GM12878 (cell line): ENCODE data around the gene MIPOL1. TPM values are rescaled to one million over a fixed set of nuclear protein-coding genes. Genes with fewer than 3 reads are reported as not detected.

Experiments
- ATAC-seq: fragments of 200-7000 bp; cut with Tn5 transposase; 3 replicates; pipeline ENCODE4 v1.9.1; 2020; ENCODE audit warnings: mild to moderate bottlenecking, moderate library complexity
- BruUV-seq: library from RNA; stranded (reverse); fragments of 400-500 nt; replicated peaks from 2 replicates; lab custom pipeline; 2021; lab: Mats Ljungman, UMichigan
- CTCF ChIA-PET: fragments of 300-600 bp; sonication (Branson Sonifier 250); formaldehyde crosslinking; extraction: SDS; loops from one replicate; lab custom pipeline; 2021; ENCODE audit warnings: inconsistent platforms; lab: Yijun Ruan, JAX
- POLR2A ChIA-PET: fragments of 350-600 bp; formaldehyde crosslinking; extraction: SDS; loops from one replicate; lab custom pipeline; 2021; ENCODE audit warnings: inconsistent platforms; lab: Charles Lee
- RAD21 ChIA-PET: fragments of 300-600 bp; sonication (Branson Sonifier 250); formaldehyde crosslinking; loops from one replicate; lab custom pipeline; 2023; ENCODE audit warnings: antibody characterized with exemption; ENCODE audit not compliant: unreplicated experiment; lab: Charles Lee
- SMC1A ChIA-PET: fragments of 300-600 bp; sonication (Branson Sonifier 250); formaldehyde crosslinking; loops from one replicate; lab custom pipeline; 2023; ENCODE audit not compliant: unreplicated experiment, uncharacterized antibody; lab: Charles Lee
- DNase-seq: peaks from one replicate; pipeline ENCODE4 v3.0.0-alpha.2; 2011; ENCODE audit warnings: low read depth, low spot score
- FAIRE-seq: peaks from 3 replicates; lab custom pipeline; 2011; peaks lifted over from hg19 to GRCh38; lab: Jason Lieb, UNC
- H2AFZ ChIP-seq: 2 replicates; pipeline ENCODE4 v1.6.0; 2011; ENCODE audit warnings: low read depth, low read length, control low read depth; ENCODE audit not compliant: control insufficient read depth
- H3K27ac ChIP-seq: 2 replicates; pipeline ENCODE4 v1.5.1; 2011; ENCODE audit warnings: control low read depth; ENCODE audit not compliant: control insufficient read depth, insufficient read depth
- H3K27me3 ChIP-seq, 2 experiments: replicated peaks in 1 of 2; 2 replicates each; pipeline versions ENCODE4 v1.6.0 to v1.6.1; 2011; ENCODE audit warnings: low read length in 1 of 2; ENCODE audit not compliant: control insufficient read depth in 2 of 2, insufficient read depth in 2 of 2
- H3K36me3 ChIP-seq, 2 experiments: 2 replicates each; pipeline ENCODE4 v1.5.1; 2011; ENCODE audit warnings: low read length in 1 of 2; ENCODE audit not compliant: control insufficient read depth in 2 of 2, insufficient read depth in 2 of 2
- H3K4me1 ChIP-seq: 2 replicates; pipeline ENCODE4 v1.6.1; 2011; ENCODE audit warnings: mild to moderate bottlenecking, low read length, moderate library complexity, mixed read lengths; ENCODE audit not compliant: control insufficient read depth, insufficient read depth
- H3K4me2 ChIP-seq: 2 replicates; pipeline ENCODE4 v1.6.0; 2011; ENCODE audit warnings: control low read depth; ENCODE audit not compliant: control insufficient read depth, insufficient read depth
- H3K4me3 ChIP-seq: fragments of 200-600 bp; sonication (generic); 2 replicates; pipeline ENCODE4 v1.5.1; 2016
- H3K79me2 ChIP-seq: 2 replicates; pipeline ENCODE4 v1.6.0; 2011; ENCODE audit warnings: low read length; ENCODE audit not compliant: control insufficient read depth, insufficient read depth
- H3K9ac ChIP-seq: 2 replicates; pipeline ENCODE4 v1.8.0; 2011; ENCODE audit warnings: low read length, control low read depth, mixed read lengths; ENCODE audit not compliant: control insufficient read depth, insufficient read depth
- H3K9me3 ChIP-seq: replicated peaks from 3 replicates; pipeline ENCODE4 v1.5.1; 2011; ENCODE audit warnings: mild to moderate bottlenecking, low read length; ENCODE audit not compliant: control insufficient read depth, insufficient read depth
- H4K20me1 ChIP-seq: 2 replicates; pipeline ENCODE4 v1.6.0; 2011; ENCODE audit not compliant: control insufficient read depth, insufficient read depth
- FOS ChIP-seq: IDR thresholded peaks from 3 replicates; pipeline ENCODE4 v1.6.1; 2011; ENCODE audit warnings: borderline replicate concordance; ENCODE audit not compliant: insufficient read length; ENCODE audit errors: extremely low read depth
- NFXL1 ChIP-seq: fragments of 450-650 bp; IDR thresholded peaks from 2 replicates; pipeline ENCODE4 v1.6.1; 2017; ENCODE audit warnings: antibody characterized with exemption, mild to moderate bottlenecking, borderline replicate concordance
- POLR2AphosphoS5 ChIP-seq: IDR thresholded peaks from 2 replicates; pipeline ENCODE4 v1.6.1; 2011; ENCODE audit warnings: mild to moderate bottlenecking, low read length, inconsistent platforms
- SMAD1 ChIP-seq: fragments of 450-650 bp; IDR thresholded peaks from 2 replicates; pipeline ENCODE4 v1.6.1; 2018; ENCODE audit warnings: mild to moderate bottlenecking, low read depth; ENCODE audit not compliant: partially characterized antibody
- SREBF1 ChIP-seq: IDR thresholded peaks from 2 replicates; pipeline ENCODE4 v1.6.1; 2012; ENCODE audit warnings: mild to moderate bottlenecking, low read length
- TCF12 ChIP-seq: IDR thresholded peaks from 2 replicates; pipeline ENCODE4 v1.6.1; 2011; ENCODE audit warnings: low read depth, mild to moderate bottlenecking, low read length
- YY1 ChIP-seq: IDR thresholded peaks from 2 replicates; pipeline ENCODE4 v1.6.1; 2011; ENCODE audit warnings: low read depth, mild to moderate bottlenecking, low read length
- ZNF207 ChIP-seq: fragments of 450-650 bp; IDR thresholded peaks from 2 replicates; pipeline ENCODE4 v1.6.1; 2014; ENCODE audit warnings: antibody characterized with exemption, mild to moderate bottlenecking, borderline replicate concordance
- in situ Hi-C: fragments of 300-500 bp; cut with MboI; formaldehyde crosslinking; loops from 9 replicates; pipeline ENCODE4 v1.14.3; 2018; ENCODE audit warnings: mixed read lengths
- intact Hi-C: fragments of 100-400 bp; cut with micrococcal nuclease; formaldehyde crosslinking; loops from one replicate; pipeline ENCODE4 v1.14.2; 2022; ENCODE audit not compliant: unreplicated experiment
- polyA plus RNA-seq, 11 experiments: library from polyadenylated mRNA; depleted of rRNA in 4 of 11; unstranded in 6 of 11; stranded (reverse) in 5 of 11; fragments of >200 nt; fragmentation: Nextera tagmentation in 4 of 11; fragmentation: Illumina TruSeq in 1 of 11; extraction: Ambion mirVana in 4 of 11; extraction: Trizol in 1 of 11; gene quantifications; 1 replicate in 1 of 11; 2 replicates in 10 of 11; pipeline versions ENCODE4 v1.2.1 to v1.2.3, GENCODE V29; 2011 to 2016; ENCODE audit warnings: inconsistent platforms in 2 of 11, missing spikeins in 2 of 11, low read depth in 1 of 11
- total RNA-seq, 4 experiments: library from RNA; depleted of rRNA in 3 of 4; stranded (reverse); fragments of >200 nt in 3 of 4; fragmentation: Illumina TruSeq in 1 of 4; extraction: Trizol in 1 of 4; gene quantifications; 2 replicates each; pipeline versions ENCODE4 v1.2.1 to v1.2.3, GENCODE V29; 2013 to 2021
- TF ChIP-seq, protein P1 (sequence below): fragments of 450-650 bp; IDR thresholded peaks from 2 replicates; pipeline ENCODE4 v1.6.1; 2017; ENCODE audit warnings: mild to moderate bottlenecking, moderate library complexity
- TF ChIP-seq, protein P2 (sequence below): IDR thresholded peaks from 2 replicates; pipeline ENCODE4 v1.6.1; 2012; ENCODE audit warnings: mild to moderate bottlenecking, low read depth, low read length
- TF ChIP-seq, protein P3 (sequence below): fragments of 450-650 bp; IDR thresholded peaks from 2 replicates; pipeline ENCODE4 v1.6.1; 2016; ENCODE audit warnings: mild to moderate bottlenecking
- TF ChIP-seq, protein P4 (sequence below): fragments of 450-650 bp; IDR thresholded peaks from 2 replicates; pipeline ENCODE4 v1.6.1; 2017; ENCODE audit warnings: mild to moderate bottlenecking, moderate library complexity

MIPOL1 gene
- total and polyA plus RNA-seq, 10 of the 15 experiments (the other 5 are each of a cell fraction or from before 2014, with no cell fraction given), result 0.06 TPM; not detected in 9

DNA sequence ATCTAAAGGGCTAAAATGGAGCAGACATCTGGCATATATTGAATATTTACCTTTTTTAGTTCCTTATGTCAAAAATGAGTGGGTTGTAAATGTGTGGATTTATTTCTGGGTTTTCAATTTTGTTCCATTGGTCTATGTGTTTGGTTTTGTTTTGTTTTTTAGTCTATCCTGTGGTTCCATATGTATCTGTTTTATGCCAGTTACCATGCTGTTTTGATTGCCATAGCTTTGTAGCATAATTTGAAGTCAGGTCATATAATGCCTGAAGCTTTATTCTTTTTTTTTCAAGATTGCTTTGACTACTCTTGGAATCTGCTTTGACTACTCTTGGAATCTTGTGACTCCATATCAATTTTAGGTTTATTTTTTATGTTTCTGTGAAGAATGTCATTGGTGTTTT is 133.2 kb downstream of the MIPOL1 start:
- DNase-seq, result no peak
- no peak overlapping the region for H3K4me2 ChIP-seq
- no peak for FAIRE-seq
- H3K27ac ChIP-seq, result no peak overlapping the region
- no peaks in the 10 kb centered on the region for H4K20me1 ChIP-seq
- H2AFZ ChIP-seq, result no peak overlapping the region
- intact Hi-C loops, result no loop called here
- H3K9me3 ChIP-seq, result no peaks in the 10 kb centered on the region
- H3K4me3 ChIP-seq, result no peak overlapping the region
- ChIA-PET POLR2A (no interaction called here), CTCF (no interaction called here), SMC1A (no interaction called here), RAD21 (no interaction called here)
- no peaks in the 10 kb centered on the region for H3K4me1 ChIP-seq
- in situ Hi-C loops, result no loop called here
- no peaks in the 10 kb centered on the region for H3K36me3 ChIP-seq
- ATAC-seq, result no peak
- H3K27me3 ChIP-seq, result no peaks in the 10 kb centered on the region
- H3K79me2 ChIP-seq, result no peaks in the 10 kb centered on the region
- no peak overlapping the region for H3K9ac ChIP-seq
- BruUV-seq, result no TSS peak
- TF ChIP-seq SMAD1 (no peak), YY1 (no peak), POLR2AphosphoS5 (no peak), TCF12 (no peak), ZNF207 (no peak), NFXL1 (no peak), SREBF1 (no peak), FOS (no peak)
- TF ChIP-seq, protein P1, sequence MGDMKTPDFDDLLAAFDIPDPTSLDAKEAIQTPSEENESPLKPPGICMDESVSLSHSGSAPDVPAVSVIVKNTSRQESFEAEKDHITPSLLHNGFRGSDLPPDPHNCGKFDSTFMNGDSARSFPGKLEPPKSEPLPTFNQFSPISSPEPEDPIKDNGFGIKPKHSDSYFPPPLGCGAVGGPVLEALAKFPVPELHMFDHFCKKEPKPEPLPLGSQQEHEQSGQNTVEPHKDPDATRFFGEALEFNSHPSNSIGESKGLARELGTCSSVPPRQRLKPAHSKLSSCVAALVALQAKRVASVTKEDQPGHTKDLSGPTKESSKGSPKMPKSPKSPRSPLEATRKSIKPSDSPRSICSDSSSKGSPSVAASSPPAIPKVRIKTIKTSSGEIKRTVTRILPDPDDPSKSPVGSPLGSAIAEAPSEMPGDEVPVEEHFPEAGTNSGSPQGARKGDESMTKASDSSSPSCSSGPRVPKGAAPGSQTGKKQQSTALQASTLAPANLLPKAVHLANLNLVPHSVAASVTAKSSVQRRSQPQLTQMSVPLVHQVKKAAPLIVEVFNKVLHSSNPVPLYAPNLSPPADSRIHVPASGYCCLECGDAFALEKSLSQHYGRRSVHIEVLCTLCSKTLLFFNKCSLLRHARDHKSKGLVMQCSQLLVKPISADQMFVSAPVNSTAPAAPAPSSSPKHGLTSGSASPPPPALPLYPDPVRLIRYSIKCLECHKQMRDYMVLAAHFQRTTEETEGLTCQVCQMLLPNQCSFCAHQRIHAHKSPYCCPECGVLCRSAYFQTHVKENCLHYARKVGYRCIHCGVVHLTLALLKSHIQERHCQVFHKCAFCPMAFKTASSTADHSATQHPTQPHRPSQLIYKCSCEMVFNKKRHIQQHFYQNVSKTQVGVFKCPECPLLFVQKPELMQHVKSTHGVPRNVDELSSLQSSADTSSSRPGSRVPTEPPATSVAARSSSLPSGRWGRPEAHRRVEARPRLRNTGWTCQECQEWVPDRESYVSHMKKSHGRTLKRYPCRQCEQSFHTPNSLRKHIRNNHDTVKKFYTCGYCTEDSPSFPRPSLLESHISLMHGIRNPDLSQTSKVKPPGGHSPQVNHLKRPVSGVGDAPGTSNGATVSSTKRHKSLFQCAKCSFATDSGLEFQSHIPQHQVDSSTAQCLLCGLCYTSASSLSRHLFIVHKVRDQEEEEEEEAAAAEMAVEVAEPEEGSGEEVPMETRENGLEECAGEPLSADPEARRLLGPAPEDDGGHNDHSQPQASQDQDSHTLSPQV, result no peak
- TF ChIP-seq, protein P2, sequence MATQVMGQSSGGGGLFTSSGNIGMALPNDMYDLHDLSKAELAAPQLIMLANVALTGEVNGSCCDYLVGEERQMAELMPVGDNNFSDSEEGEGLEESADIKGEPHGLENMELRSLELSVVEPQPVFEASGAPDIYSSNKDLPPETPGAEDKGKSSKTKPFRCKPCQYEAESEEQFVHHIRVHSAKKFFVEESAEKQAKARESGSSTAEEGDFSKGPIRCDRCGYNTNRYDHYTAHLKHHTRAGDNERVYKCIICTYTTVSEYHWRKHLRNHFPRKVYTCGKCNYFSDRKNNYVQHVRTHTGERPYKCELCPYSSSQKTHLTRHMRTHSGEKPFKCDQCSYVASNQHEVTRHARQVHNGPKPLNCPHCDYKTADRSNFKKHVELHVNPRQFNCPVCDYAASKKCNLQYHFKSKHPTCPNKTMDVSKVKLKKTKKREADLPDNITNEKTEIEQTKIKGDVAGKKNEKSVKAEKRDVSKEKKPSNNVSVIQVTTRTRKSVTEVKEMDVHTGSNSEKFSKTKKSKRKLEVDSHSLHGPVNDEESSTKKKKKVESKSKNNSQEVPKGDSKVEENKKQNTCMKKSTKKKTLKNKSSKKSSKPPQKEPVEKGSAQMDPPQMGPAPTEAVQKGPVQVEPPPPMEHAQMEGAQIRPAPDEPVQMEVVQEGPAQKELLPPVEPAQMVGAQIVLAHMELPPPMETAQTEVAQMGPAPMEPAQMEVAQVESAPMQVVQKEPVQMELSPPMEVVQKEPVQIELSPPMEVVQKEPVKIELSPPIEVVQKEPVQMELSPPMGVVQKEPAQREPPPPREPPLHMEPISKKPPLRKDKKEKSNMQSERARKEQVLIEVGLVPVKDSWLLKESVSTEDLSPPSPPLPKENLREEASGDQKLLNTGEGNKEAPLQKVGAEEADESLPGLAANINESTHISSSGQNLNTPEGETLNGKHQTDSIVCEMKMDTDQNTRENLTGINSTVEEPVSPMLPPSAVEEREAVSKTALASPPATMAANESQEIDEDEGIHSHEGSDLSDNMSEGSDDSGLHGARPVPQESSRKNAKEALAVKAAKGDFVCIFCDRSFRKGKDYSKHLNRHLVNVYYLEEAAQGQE, result no peak
- TF ChIP-seq, protein P3, sequence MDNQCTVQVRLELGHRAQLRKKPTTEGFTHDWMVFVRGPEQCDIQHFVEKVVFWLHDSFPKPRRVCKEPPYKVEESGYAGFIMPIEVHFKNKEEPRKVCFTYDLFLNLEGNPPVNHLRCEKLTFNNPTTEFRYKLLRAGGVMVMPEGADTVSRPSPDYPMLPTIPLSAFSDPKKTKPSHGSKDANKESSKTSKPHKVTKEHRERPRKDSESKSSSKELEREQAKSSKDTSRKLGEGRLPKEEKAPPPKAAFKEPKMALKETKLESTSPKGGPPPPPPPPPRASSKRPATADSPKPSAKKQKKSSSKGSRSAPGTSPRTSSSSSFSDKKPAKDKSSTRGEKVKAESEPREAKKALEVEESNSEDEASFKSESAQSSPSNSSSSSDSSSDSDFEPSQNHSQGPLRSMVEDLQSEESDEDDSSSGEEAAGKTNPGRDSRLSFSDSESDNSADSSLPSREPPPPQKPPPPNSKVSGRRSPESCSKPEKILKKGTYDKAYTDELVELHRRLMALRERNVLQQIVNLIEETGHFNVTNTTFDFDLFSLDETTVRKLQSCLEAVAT, result no peak
- TF ChIP-seq, protein P4, sequence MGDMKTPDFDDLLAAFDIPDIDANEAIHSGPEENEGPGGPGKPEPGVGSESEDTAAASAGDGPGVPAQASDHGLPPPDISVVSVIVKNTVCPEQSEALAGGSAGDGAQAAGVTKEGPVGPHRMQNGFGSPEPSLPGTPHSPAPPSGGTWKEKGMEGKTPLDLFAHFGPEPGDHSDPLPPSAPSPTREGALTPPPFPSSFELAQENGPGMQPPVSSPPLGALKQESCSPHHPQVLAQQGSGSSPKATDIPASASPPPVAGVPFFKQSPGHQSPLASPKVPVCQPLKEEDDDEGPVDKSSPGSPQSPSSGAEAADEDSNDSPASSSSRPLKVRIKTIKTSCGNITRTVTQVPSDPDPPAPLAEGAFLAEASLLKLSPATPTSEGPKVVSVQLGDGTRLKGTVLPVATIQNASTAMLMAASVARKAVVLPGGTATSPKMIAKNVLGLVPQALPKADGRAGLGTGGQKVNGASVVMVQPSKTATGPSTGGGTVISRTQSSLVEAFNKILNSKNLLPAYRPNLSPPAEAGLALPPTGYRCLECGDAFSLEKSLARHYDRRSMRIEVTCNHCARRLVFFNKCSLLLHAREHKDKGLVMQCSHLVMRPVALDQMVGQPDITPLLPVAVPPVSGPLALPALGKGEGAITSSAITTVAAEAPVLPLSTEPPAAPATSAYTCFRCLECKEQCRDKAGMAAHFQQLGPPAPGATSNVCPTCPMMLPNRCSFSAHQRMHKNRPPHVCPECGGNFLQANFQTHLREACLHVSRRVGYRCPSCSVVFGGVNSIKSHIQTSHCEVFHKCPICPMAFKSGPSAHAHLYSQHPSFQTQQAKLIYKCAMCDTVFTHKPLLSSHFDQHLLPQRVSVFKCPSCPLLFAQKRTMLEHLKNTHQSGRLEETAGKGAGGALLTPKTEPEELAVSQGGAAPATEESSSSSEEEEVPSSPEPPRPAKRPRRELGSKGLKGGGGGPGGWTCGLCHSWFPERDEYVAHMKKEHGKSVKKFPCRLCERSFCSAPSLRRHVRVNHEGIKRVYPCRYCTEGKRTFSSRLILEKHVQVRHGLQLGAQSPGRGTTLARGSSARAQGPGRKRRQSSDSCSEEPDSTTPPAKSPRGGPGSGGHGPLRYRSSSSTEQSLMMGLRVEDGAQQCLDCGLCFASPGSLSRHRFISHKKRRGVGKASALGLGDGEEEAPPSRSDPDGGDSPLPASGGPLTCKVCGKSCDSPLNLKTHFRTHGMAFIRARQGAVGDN, result no peak
